Fibroblast of skin of back (primary cell): Measurements from ENCODE around the gene LRRC49. TPM values are rescaled to one million over a fixed set of nuclear protein-coding genes. Genes with fewer than 3 reads are reported as not detected.
"Not testable (repeated sequence)": the region's sequence is repeated elsewhere in the genome, so short reads cannot be mapped to it uniquely, and the experiment has no call there.

ENCODE experiments used
- DNase-seq: peaks from one replicate; pipeline ENCODE4 v3.0.0-alpha.2; 2013
- polyA plus RNA-seq, 2 experiments: library from polyadenylated mRNA; unstranded; fragments of 120-200 nt; gene quantifications; one replicate each; pipeline ENCODE4 v1.2.1, GENCODE V29; 2013; ENCODE audit not compliant: insufficient read length in 2 of 2

Gene LRRC49, protein sequence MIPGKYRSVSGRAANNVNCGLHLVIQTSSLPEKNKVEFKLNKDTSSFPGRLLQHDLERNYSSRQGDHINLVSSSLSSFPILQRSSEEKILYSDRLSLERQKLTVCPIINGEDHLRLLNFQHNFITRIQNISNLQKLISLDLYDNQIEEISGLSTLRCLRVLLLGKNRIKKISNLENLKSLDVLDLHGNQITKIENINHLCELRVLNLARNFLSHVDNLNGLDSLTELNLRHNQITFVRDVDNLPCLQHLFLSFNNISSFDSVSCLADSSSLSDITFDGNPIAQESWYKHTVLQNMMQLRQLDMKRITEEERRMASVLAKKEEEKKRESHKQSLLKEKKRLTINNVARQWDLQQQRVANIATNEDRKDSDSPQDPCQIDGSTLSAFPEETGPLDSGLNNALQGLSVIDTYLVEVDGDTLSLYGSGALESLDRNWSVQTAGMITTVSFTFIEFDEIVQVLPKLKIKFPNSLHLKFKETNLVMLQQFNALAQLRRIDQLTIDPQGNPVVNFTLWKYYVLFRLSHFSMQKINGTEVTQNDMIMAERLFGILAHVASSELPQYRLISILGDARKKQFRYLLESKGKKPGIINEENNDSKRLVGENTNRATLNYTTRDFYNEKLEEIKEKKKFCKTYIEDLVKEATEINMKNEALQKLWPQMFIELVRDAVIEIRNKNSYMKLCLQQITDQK
- polyA plus RNA-seq (2013, experiment 1 of 2; ENCODE audit: insufficient read length): 17.9 TPM
- 14.7 TPM for polyA plus RNA-seq (2013, experiment 2 of 2; ENCODE audit: insufficient read length)

DNA sequence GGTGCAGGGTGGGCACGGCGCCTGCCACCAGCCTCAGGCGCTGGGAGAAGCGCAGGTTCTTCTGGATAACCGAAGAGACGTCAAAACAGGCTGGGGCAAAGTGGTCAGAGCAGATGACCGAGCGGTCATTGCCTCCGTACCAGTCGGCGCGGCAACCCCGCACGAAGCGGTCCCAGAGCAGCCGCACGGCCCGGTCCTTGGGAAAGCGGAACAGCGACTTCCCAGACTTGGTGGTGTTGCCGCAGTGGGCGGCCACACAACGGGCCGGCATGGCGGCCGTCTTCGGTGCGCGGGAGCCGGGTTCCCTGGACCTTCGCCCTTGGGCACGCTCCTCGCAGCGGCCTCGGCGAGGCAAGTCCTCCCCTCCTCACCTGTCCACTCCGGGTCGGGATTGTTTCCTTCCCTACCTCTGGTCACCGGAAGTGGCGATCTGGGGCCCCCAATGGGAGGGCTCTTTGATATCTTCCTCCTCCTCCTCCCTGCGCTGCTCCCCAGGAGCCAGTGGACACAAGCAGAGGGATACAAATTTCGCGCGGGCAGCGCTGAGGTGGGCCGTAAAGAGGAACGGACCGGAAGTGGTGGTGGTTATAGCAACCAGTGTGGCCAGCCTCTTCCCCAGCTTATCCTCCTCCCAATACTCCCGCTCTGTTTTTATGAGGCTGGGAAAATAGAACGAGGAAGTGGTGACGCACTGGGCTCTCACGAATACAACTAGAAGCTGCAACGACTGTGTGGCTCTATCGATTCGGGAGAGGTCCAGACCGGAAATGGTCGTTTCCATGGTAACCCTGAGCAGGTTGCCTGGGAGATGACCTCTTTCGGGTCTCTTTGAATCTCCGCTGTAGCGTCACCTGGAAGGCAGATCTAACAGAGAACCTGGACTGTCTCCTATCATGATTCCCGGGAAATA is at the start of gene LRRC49, which contains the start of gene THAP10:
LRRC49 (plus strand) TSS at position 825 of the 910 bp plus-strand sequence; CDS start at position 894, 69 bp downstream.
THAP10 (minus strand) TSS at position 432 of the 910 bp plus-strand sequence; CDS start at position 271, 161 bp downstream.
- peak; percentile 98 for DNase-seq

DNA sequence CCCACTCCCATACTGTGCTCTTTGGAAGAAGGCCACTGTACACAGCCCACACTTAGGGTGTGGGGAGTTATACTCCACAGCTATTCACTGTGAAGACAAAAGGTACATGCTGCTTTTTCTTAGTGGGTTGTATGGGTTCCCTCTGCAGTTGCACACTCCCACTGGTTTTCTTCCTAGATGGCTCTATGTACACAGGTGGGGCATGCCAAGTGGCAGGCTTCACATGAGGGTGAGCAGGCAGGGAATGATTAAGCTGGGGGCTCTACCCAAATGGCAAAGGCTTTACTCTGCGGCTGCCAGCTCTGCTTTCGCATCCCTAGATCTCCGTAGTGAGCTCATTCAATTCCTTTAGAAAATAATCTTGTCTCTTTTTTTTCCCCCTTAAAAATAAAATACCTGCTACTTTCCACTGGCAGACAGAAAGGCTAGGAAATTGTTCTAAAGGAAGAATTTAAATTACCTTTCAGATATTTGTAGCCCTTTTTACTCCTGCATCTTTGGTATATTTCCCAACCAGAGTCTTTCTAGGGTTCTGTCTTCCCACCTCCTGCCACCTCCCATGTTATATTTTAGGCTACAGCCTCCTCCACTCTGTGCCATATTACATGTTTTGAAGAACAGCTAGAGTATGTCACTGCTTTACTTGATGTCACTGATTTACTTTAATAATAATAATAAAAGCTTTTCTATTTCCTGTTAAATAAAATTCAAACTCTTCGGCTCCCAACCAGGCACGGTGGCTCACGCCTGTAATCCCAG is 46.8 kb upstream of the LRRC49 start:
- no peak for DNase-seq

DNA sequence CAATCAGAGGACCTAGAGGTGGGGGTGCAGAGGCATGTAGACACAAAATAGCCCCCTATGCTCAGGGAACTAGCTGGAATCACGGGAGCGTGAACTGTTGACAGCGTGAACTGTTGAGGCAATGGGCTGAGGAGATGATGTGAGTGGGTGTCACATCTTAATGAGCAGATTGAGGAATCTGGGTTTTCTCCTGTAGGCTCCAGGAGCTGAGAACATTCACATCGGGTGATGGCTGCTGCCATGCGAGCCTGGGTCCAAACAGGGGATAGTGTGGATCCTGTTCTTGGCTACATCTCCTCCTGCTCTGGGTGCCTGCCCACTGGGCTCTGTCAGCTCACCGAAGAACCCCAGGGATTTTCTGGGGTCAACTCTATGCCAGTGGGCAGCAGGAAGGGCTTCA is 40.7 kb upstream of the LRRC49 start:
- no peak for DNase-seq

DNA sequence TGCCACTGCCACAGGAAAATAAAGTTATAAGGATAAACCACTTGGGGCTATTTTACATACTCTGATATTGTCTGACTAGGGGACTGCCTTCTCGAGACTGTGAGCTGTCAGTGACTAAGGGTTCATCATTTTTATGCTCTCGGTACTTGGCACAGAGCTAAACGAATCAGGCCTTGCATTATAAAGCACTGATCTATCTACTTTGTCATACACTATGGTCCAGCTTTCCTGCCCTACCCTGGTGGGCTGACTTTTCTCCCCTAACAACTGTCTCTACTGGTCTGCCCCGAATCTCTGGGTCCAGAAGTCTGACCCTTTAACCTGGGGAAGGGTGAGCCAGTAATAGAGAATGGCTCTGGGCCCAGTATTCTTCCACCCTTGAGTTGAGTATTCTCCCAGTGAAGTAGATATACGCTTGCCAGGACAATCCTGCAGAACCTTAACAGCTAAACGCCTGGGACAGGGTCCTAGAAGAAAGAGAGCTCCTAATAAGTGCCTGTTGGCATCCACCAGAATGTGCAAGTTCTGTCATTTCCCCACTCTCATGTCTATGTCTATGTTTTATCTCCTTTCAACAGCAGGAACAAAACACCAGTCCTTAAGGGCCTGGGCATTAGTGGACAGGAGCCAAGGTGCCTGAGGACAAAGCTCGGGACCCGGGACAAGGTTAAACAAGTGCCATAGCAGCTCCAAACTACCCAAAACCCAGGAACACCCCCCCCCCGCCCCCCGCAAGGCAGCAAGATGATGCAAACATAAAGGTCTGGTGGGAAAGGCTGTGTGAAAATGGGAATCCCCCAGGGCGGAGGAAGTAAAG is 39.9 kb upstream of the LRRC49 start:
- DNase-seq: peak; percentile 82

DNA sequence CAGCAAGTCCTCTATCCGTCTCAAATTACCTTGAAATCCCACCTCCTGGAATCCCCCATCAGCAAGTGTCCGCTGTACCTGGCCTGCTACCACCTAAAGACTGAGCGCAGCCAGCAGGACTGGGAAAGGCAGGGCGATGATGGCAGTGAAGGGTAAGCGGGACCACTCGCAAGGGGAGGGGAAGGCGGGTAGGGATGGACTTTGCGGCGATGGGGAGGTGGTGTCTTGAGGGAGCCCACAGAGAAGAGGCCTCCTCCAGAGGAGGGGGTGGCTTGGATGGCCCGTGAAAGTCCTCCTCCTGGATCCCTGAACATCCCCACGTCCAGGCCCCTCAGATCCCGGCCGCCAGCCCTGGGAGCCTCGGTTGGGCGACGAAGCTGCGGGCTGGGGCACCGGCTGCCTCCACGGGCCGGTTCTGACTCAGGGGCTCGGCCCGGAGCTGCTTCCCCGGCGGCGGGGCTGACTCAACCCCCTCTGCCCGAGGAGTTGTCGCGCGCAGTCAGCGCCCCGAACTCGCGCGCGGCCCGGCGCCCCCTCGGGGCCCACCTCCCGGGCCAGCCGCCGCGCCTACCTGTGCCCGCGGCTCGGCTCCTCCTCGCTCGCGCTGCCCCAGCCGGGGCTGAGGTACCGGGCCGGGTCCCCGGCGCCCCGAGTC is 39.2 kb upstream of the LRRC49 start:
- DNase-seq: peak; percentile 59

DNA sequence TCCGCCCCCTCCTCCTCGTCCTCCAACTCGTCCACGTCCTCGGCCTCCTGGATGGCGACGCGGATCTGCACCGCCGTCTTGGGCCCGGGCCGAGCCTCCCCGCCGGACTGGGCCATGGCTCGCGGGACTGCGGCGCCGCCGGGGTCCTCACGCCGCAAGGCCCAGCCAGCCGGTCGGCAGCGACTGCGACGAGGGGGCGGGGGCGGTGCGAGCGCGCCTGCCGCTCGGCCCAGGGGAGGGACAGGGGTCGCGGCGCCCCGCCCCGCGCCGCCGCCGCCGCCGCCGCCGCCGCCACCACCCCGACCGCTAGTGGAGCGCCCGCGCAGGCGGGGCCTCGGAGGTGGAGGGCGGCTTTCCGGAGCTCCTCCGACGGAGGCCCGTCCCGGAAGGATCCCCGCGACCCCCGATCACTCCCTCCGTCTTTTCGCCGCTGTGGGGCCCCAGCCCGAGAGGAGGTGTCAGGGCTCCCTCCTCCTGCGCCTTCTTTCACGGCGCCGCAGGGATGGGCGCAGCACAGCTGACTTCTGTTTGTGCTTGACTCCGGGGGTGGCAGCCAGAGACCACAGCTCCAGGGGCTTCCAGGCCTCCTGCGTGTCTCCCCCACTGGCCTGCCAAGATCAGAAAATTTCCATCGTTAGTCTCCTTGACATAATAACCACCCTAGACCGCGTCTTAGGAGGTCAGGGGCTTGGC is 38.5 kb upstream of the LRRC49 start, which contains the start of gene LARP6:
LARP6 (minus strand) TSS at position 185 of the 693 bp plus-strand sequence; CDS start at position 116, 69 bp downstream.
- peak; percentile 75 for DNase-seq

DNA sequence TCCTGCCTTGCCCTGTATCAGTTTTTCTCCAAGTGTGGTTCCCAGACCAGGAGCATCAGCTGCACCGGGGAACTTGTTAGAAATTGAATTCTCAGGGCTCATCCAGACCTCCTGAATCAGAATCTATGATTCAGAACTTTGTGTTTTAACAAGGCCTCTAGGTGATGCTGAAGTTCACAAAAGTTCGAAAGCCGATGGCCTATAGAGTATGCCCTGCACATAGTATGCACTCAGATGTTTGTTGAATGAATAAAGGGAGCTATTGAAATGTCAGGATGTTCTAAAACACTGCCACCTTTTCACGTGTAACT is 38.0 kb upstream of the LRRC49 start:
- DNase-seq: peak; percentile 68

DNA sequence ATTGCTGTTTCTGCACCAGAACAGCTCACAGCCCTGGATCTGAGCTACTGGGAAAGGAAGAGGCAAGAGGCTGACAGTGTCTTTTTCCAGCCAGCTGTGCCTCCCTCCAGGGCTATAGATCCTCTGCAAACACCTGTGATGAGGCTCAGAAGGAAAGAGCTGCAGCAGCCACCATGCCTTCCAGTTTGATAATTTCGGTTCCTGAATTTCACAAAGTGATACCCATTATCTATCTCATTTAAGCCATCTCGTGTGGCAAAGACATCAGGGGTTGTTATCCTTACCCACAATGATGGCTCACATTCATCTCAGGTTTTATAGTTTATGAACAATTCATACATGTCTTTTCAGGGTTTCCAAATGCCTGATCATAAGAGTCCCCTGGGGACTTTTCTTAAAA is 36.9 kb upstream of the LRRC49 start:
- DNase-seq: peak; percentile 26

DNA sequence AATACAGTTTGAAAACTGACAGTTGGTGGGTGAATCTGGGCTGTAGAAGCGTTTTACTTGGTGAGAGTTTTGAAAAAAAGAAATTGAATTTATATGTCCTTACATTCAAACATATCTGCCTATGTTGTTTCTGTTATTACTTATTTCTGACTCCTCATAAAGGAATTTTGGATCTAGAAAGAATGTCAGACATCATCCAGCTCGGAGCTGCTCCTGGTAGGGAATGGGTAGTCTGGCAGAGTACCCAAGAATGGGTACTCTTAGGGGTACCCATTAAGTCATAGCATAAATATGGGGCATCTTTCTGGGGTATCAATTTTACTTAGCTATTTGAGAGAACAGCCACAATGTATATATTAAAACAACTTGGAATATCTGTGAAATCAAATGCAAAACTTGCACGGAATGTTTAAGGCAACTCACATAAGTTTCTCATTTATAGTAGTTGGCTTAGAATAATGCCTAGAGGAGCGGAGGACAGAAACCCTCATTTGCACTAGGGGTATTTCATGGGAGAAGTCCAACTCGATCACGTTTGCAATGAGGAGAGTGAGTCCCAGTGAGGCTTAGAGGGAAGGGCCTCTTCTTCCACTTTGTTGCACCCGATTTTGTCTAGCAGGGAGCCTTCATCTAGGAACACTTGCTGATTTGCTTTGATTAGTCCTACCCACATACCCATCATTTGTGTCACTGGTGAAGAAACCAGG is 36.3 kb upstream of the LRRC49 start:
- DNase-seq: peak; percentile 89

DNA sequence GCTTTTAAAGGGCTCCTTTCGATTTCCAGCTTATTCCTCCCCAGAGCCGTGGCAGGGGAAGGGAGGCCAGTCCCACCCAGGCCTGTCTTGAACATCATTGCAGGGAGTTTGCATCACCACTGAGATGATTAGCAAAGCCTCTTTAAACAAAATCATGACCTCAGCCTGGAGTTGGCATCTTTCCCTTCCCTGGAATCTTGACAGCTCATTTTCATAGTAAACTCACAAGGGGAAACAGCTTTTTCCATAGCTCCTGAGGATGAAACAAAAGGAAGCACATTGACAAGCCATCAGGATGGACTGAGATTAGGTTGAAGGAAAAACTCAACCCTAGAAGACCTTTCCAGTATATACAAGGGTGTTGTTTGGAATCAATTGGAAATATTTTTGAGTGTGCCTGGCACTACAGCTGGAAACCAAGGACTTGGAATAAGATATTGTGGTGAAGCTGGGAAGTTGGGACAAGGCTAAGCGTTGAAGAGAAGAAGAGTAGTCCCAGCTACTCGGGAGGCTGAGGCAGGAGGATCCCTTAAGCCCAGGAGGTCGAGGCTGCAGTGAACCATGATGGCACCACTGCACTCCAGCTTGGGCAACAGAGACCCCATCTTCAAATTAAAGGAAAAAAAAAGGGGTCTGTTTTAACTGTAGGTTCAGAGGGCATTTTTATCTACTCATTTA is 35.6 kb upstream of the LRRC49 start:
- peak; percentile 100 for DNase-seq

DNA sequence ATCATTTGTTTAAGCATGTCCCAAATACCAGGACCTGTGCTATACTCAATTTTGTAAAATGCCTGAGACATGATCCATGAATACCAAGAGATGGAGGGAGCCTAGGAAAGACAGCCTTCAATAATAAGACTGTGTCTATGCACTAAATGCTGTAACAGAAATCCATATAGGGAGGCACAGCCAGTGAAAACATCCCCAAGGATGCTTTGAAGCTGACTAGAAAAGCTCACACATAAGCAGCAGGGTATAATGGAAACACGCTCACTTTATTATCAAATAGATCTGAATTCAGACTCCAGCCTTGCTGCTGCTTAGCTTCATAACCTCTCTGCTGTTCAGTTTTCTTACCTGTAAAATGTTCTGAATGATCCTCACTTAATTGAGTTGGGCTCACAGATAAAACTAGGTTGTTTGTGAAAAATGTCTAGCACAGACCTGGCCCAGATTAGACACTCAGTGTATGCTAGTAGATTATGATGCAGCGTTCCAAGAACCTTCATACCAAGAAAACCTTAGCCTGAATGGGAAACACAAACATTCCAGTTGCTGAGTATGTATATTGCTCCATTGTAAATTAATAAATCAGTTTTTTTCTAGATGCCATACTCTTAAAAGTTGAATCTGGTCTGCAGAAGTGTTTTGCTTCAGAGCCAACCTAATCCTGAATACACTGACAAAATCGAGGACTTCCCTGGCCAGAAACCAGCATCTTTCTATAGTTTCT is 34.9 kb upstream of the LRRC49 start:
- peak; percentile 84 for DNase-seq

DNA sequence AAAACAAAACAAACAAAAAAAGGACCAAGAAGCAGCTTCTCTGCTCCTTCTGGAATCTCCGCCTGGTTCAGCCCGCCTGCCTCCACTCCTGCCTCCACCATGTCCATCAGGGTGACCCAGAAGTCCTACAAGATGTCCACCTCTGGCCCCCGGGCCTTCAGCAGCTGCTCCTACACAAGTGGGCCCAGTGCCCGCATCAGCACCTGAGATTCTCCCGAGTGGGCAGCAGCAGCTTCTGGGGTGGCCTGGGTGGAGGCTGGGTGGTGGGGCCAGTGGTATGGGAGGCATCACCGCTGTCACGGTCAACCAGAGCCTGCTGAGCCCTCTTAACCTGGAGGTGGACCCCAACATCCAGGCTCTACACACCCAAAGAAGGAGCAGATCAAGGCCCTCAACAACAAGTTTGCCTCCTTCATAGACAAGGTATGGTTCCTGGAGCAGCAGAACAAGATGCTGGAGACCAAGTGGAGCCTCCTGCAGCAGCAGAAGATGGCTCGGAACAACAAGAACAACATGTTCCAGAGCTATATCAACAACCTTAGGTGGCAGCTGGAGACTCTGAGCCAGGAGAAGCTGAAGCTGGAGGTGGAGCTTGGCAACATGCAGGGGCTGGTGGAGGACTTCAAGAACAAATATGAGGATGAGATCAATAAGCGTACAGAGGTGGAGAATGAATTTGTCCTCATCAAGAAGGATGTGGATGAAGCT is 33.9 kb upstream of the LRRC49 start:
- not testable (repeated sequence) for DNase-seq

DNA sequence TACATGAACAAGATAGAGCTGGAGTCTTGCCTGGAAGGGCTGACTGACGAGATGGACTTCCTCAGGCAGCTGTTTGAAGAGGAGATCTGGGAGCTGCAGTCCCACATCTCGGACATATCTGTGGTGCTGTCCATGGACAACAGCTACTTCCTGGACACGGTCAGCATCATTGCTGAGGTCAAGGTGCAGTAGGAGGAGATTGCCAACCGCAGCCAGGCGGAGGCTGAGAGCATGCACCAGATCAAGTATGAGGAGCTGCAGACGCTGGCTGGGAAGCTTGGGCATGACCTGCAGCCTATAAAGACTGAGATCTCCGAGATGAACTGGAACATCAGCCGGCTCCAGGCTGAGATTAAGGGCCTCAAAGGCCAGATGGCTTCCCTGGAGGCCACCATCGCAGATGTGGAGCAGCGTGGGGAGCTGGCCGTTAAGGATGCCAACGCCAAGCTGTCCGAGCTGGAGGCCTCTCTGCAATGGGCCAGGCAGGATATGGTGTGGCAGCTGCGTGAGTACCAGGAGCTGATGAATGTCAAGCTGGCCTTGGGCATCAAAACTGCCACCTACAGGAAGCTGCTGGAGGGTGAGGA is 33.2 kb upstream of the LRRC49 start:
- DNase-seq: no peak

DNA sequence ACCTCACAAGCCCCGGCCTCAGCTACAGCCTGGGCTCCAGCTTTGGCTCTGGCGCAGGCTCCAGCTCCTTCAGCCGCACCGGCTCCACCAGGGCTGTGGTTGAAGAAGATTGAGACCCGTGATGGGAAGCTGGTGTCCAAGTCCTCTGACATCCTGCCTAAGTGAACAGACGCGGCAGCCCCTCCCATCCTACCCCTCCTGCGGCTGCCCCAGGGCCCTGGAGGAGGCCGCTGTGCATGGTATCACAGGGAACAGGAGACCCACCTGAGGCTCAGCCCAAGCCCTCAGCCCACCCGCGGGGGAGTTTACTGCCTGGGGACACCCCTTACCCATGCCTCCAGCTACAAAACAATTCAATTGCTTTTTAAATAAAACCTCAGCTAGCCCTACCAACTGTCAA is 32.6 kb upstream of the LRRC49 start:
- DNase-seq: no peak

DNA sequence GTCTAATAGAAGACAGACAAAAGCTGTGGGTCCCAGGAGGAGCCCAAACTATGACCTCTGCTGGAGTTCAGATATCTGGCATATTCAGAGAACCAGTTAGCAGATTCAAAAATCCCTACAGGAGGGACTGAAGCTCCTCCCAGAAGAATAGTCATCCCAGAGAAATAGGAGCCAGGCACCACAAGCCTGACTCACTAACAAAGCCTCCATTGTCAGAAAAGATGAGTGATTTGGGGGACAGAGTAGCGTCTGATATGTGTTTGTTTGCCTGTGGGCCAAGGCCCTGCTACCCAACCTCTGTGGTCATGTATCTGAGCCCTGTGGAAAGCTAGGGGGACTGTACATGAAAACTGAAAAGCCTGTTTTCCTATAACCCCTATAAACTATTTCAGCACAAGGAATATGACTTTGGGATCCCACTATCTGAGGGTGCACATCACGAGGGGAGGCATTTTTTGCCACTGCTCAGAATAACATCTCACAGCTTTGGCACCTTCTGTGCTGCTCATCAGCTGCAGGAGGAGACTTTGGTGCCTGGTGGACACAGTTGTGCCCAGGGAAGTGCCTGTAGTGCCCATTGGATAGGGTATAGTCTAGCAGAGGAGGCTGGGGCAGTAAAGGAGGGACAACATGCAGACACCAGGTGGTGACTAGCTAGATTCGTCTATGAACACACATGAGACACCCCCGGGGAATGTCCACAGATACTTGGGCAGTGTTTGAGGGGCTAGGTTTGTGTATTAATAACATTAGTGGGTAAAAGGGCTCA is 29.0 kb upstream of the LRRC49 start:
- DNase-seq: peak; percentile 91
